ENCODE results near the gene S100A2. TPM values are rescaled to one million over a fixed set of nuclear protein-coding genes. Genes with fewer than 3 reads are reported as not detected.

S100A2 gene
- total and polyA plus RNA-seq, 2 of the 13 experiments (the other 11 are each of a cell fraction or from before 2014, with no cell fraction given) = 1.2 TPM

GRCh38 chr1:153531638-153532037 lies 34.0 kb downstream of the S100A2 start (continued):
- TF ChIP-seq KMT2A (CRISPR knock-in tag; IDR thresholded peaks at IDR 0.05) = no peak

GRCh38 chr1:153527683-153528040 lies 38.0 kb downstream of the S100A2 start:
- POLR2A ChIA-PET = no interaction called here
- no peak overlapping the region for H3K27ac ChIP-seq (ENCODE audit: extremely low read length, insufficient read depth, low read length)
- ATAC-seq (no peak), FAIRE-seq (no peak), DNase-seq (ENCODE audit: low spot score) (no peak)
- no peak overlapping the region for H3K9ac ChIP-seq (ENCODE audit: insufficient read depth, low read depth, low read length)
- 71% methylated on average over 5 of the region's 5 CpGs for WGBS (ENCODE audit: low lambda C conversion rate)
- H3K36me3 ChIP-seq (replicated peaks in 1 of 2; ENCODE audit: control insufficient read depth in 1 of 2, insufficient read depth in 2 of 2, low read length in 2 of 2) = no peaks in the 10 kb centered on the region
- H2AFZ ChIP-seq (ENCODE audit: low read length) = no peak overlapping the region
- no peak overlapping the region for H3K4me2 ChIP-seq (ENCODE audit: low read depth, low read length)
- H3K79me2 ChIP-seq (ENCODE audit: insufficient read depth, low read length) = no peaks in the 10 kb centered on the region
- H4K20me1 ChIP-seq (ENCODE audit: insufficient read depth, low read length) = no peaks in the 10 kb centered on the region
- intact Hi-C loops (cut with micrococcal nuclease; ENCODE audit: unreplicated experiment) = no loop called here
- no peak overlapping the region for H3K4me3 ChIP-seq (replicated peaks in 1 of 3; ENCODE audit: insufficient read depth in 1 of 3, low read depth in 2 of 3, low read length in 3 of 3)
- no TSS peak for BruUV-seq (replicated peaks)
- in situ Hi-C loops (cut with HindIII; ENCODE audit: extremely low pct_ligation_motif_present, low pct_unique_long_range_greater_than_20kb) = no loop called here
- peaks cover 33% of the 10 kb centered on the region for H3K4me1 ChIP-seq (ENCODE audit: insufficient read depth, low read length)
- no peaks in the 10 kb centered on the region for H3K27me3 ChIP-seq (ENCODE audit: control insufficient read depth in 1 of 2, insufficient read depth in 2 of 2, low read length in 2 of 2)
- CTCF ChIA-PET (ENCODE audit: low intra/inter-chr PET ratio, low total read pairs) = no interaction called here
- no peak for TF ChIP-seq ZFP36L2 (CRISPR knock-in tag; IDR thresholded peaks at IDR 0.05)
- TF ChIP-seq ZNF776 (CRISPR knock-in tag; IDR thresholded peaks at IDR 0.05) = no peak
- TF ChIP-seq ZNF414 (CRISPR knock-in tag; IDR thresholded peaks at IDR 0.05) = no peak
- H3K9me3 ChIP-seq (ENCODE audit: low read length) = no peaks in the 10 kb centered on the region

GRCh38 chr1:153527023-153527682 lies 38.5 kb downstream of the S100A2 start:
- in situ Hi-C loops (cut with HindIII; ENCODE audit: extremely low pct_ligation_motif_present, low pct_unique_long_range_greater_than_20kb) = no loop called here
- H4K20me1 ChIP-seq (ENCODE audit: insufficient read depth, low read length) = no peaks in the 10 kb centered on the region
- DNase-seq (ENCODE audit: low spot score) (no peak), ATAC-seq (no peak), FAIRE-seq (no peak)
- H3K4me2 ChIP-seq (ENCODE audit: low read depth, low read length) = no peak overlapping the region
- peaks cover 28% of the 10 kb centered on the region for H3K4me1 ChIP-seq (ENCODE audit: insufficient read depth, low read length)
- no peaks in the 10 kb centered on the region for H3K79me2 ChIP-seq (ENCODE audit: insufficient read depth, low read length)
- H3K36me3 ChIP-seq (replicated peaks in 1 of 2; ENCODE audit: control insufficient read depth in 1 of 2, insufficient read depth in 2 of 2, low read length in 2 of 2) = no peaks in the 10 kb centered on the region
- POLR2A ChIA-PET = interaction anchor here (1.0 to 2.0 kb wide), 2 partner anchors 9 to 18 kb away, joined by 3 to 6 read pairs; partner anchors contain the start of gene S100A6
- no peak overlapping the region for H3K27ac ChIP-seq (ENCODE audit: extremely low read length, insufficient read depth, low read length)
- 83% methylated on average over 8 of the region's 8 CpGs for whole genome bisulfite sequencing (ENCODE audit: low lambda C conversion rate)
- no peaks in the 10 kb centered on the region for H3K9me3 ChIP-seq (ENCODE audit: low read length)
- H3K9ac ChIP-seq (ENCODE audit: insufficient read depth, low read depth, low read length) = no peak overlapping the region
- H3K27me3 ChIP-seq (ENCODE audit: control insufficient read depth in 1 of 2, insufficient read depth in 2 of 2, low read length in 2 of 2) = no peaks in the 10 kb centered on the region
- BruUV-seq (replicated peaks) = no TSS peak
- TF ChIP-seq GTF2F1 (IDR thresholded peaks at IDR 0.05; ENCODE audit: low read length) (no peak), ZNF562 (CRISPR knock-in tag; IDR thresholded peaks at IDR 0.05; ENCODE audit: borderline replicate concordance) (no peak), ZNF34 (CRISPR knock-in tag; IDR thresholded peaks at IDR 0.05; ENCODE audit: borderline replicate concordance) (no peak), ZSCAN22 (CRISPR knock-in tag; IDR thresholded peaks at IDR 0.05) (no peak), SKI (IDR thresholded peaks at IDR 0.05; ENCODE audit: partially characterized antibody) (no peak)
- no peak overlapping the region for H2AFZ ChIP-seq (ENCODE audit: low read length)
- CTCF ChIA-PET (ENCODE audit: low intra/inter-chr PET ratio, low total read pairs) = no interaction called here
- intact Hi-C loops (cut with micrococcal nuclease; ENCODE audit: unreplicated experiment) = no loop called here
- no peak overlapping the region for H3K4me3 ChIP-seq (replicated peaks in 1 of 3; ENCODE audit: insufficient read depth in 1 of 3, low read depth in 2 of 3, low read length in 3 of 3)

Measured in HepG2 (cell line).